Cardiac fibroblast (primary cell): Measurements from ENCODE around the gene FAM184B.
A peak's percentile ranks its signal among the peaks of the same experiment; 100 is the strongest.

Source experiments
- DNase-seq, 2 donors: peaks; one replicate each; pipeline versions ENCODE4 v3.0.0 to v3.0.0-alpha.2; 2010; ENCODE audit warnings: low read depth in 2 of 2
- H3K4me3 ChIP-seq, 2 donors: replicated peaks in 1 of 2; 1 replicate in 1 of 2; 2 replicates in 1 of 2; pipeline ENCODE4 v1.5.1; 2011; ENCODE audit warnings: low read depth in 2 of 2, low read length in 2 of 2, mild to moderate bottlenecking in 2 of 2, moderate library complexity in 1 of 2
- TF ChIP-seq, protein P1 (sequence below): IDR thresholded peaks from one replicate; pipeline ENCODE4 v1.5.1; 2011; ENCODE audit warnings: low read depth, mild to moderate bottlenecking, low read length, inconsistent platforms

The FAM184B gene

DNA sequence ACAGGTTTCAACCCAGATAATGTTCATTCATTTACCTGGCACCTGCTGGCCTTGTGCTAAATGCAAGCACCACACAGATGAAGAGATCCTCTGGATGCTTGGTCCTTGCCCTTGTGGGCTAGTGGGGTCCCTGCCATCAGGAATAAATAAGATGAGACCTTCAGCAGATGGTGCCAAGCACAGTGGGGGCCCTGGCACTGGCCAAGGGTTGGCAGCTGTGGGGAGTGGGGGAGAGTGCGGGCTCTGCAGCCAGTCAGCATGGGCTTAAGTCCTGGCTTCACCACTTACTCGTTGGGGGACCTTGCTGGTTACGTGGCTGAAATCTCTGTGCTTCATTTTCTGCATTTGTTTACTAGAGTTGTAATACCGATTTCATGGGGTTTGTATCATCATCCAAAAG is 197.5 kb downstream of the FAM184B start:
- TF ChIP-seq, protein P1, sequence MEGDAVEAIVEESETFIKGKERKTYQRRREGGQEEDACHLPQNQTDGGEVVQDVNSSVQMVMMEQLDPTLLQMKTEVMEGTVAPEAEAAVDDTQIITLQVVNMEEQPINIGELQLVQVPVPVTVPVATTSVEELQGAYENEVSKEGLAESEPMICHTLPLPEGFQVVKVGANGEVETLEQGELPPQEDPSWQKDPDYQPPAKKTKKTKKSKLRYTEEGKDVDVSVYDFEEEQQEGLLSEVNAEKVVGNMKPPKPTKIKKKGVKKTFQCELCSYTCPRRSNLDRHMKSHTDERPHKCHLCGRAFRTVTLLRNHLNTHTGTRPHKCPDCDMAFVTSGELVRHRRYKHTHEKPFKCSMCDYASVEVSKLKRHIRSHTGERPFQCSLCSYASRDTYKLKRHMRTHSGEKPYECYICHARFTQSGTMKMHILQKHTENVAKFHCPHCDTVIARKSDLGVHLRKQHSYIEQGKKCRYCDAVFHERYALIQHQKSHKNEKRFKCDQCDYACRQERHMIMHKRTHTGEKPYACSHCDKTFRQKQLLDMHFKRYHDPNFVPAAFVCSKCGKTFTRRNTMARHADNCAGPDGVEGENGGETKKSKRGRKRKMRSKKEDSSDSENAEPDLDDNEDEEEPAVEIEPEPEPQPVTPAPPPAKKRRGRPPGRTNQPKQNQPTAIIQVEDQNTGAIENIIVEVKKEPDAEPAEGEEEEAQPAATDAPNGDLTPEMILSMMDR, result no peak

DNA sequence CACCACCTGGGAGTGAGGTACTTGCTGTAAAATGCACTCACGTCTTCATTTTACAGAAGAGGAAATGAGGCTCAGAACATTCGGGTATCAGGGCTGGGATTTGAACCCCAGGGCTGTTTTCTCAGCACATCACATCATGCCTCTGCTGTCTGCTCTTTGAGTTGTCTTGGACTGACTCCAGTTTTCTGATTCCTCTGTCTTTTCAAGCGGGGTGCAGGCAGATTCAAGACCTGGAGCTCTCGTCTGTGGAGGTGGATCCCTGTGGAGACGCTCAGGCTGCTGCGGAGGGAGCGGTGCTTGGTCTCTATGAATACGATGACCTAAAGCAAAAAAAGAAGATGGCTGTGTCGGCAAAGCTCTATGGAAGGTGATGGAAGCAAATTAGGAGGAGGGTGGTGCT is 198.1 kb downstream of the FAM184B start:
- TF ChIP-seq, protein P1, result no peak
- no peak overlapping the region for H3K4me3 ChIP-seq
- DNase-seq, result no peak

More for the DNA sequence above, 197.5 kb downstream of the FAM184B start:
- no peak for DNase-seq
- H3K4me3 ChIP-seq, result no peak overlapping the region

DNA sequence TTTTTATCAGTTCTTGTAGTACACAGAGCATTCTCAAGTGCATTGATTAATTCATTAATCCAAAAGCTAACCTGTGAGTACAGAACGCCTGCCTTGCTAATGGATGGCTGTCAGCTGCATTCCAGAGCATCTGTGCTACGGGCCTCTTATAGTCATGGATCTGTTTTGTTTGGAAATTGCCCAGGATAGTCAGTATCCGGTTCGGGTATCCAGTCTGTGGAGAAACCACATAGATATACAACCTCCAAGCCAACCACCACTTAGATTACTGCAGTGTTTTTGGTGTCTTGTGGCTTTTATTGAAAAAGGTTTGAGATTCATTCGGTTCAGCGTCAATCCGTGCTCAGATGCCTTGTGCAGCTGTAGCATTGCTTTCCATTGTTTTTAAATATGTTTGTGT is 200.5 kb downstream of the FAM184B start:
- H3K4me3 ChIP-seq, result no peak overlapping the region
- TF ChIP-seq, protein P1, result no peak
- DNase-seq, result peak; percentile 42 to 83
